K562 (cell line): ENCODE data around the gene QRICH1. TPM values are rescaled to one million over a fixed set of nuclear protein-coding genes. Genes with fewer than 3 reads are reported as not detected.

Experiments
- BHLHE40 ChIP-seq: IDR thresholded peaks from 2 replicates; pipeline ENCODE4 v1.6.1; 2011; ENCODE audit warnings: low read length, improper control_type of control experiment
- CBFA2T3 ChIP-seq: fragments of 450-650 bp; IDR thresholded peaks from 2 replicates; pipeline ENCODE4 v1.6.1; 2017
- CBX2 ChIP-seq: fragments of 200-600 bp; sonication (generic); IDR thresholded peaks from one replicate; pipeline ENCODE4 v1.6.1; 2012; ENCODE audit warnings: mild to moderate bottlenecking, low read length, inconsistent platforms; ENCODE audit not compliant: insufficient read depth, poor library complexity, severe bottlenecking
- CHD2 ChIP-seq: IDR thresholded peaks from 2 replicates; pipeline ENCODE4 v1.6.1; 2011; ENCODE audit warnings: low read depth, low read length
- EP400 ChIP-seq: fragments of 450-650 bp; IDR thresholded peaks from 2 replicates; pipeline ENCODE4 v1.6.1; 2017; ENCODE audit warnings: antibody characterized with exemption, mild to moderate bottlenecking, moderate library complexity
- MGA ChIP-seq: fragments of 450-650 bp; IDR thresholded peaks from 2 replicates; pipeline ENCODE4 v1.6.1; 2016; ENCODE audit warnings: mild to moderate bottlenecking, moderate library complexity
- SRSF9 ChIP-seq: fragments of 200-400 bp; formaldehyde crosslinking; IDR thresholded peaks from 2 replicates; pipeline ENCODE4 v1.6.1; 2017; ENCODE audit warnings: low read depth, low read length, borderline replicate concordance
- ZSCAN29 ChIP-seq: fragments of 450-650 bp; IDR thresholded peaks from 2 replicates; pipeline ENCODE4 v1.6.1; 2017
- polyA plus RNA-seq, 8 experiments: library from polyadenylated mRNA; depleted of rRNA in 4 of 8; stranded (reverse) in 5 of 8; unstranded in 3 of 8; fragments of >200 nt; fragmentation: Nextera tagmentation in 2 of 8; fragmentation: Illumina TruSeq in 1 of 8; extraction: Ambion mirVana in 2 of 8; extraction: Trizol in 1 of 8; gene quantifications; 2 replicates each; pipeline versions ENCODE4 v1.2.1 to v1.2.3, GENCODE V29; 2011 to 2014; ENCODE audit warnings: inconsistent platforms in 1 of 8, missing spikeins in 1 of 8
- total RNA-seq, 7 experiments: library from RNA; depleted of rRNA in 6 of 7; stranded (reverse); fragments of >200 nt in 6 of 7; fragmentation: Illumina TruSeq in 2 of 7; extraction: Trizol in 2 of 7; gene quantifications; 2 replicates each; pipeline versions ENCODE4 v1.2.1 to v1.2.3, GENCODE V29; 2011 to 2021; ENCODE audit warnings: low replicate concordance in 1 of 7

QRICH1 gene
- total and polyA plus RNA-seq, 9 of the 15 experiments (the other 6 are each of a cell fraction or from before 2014, with no cell fraction given), result 20.1 to 99.2 (median 56.7) TPM

DNA sequence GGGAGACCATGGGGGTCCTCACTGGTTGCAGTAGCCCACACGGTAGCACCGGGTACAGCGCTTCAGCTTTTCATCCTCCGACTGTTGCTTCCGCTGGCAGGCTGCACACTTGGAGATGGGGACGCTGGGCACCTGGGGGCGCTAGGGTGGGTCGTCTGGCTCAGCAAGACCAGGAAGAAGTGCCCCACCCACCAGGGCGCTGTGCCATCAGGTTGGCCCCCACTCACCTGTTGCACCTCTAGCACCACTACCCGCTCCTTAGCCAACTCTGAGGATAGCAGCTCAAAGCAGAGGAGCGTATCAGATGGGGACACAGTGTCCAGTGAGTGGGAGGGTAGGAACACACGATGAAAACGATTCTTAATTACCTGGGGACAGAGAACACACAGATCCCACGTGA is 18.4 kb upstream of the QRICH1 start (continued):
- TF ChIP-seq MGA, result no peak
- no peak for TF ChIP-seq SRSF9
- TF ChIP-seq ZSCAN29, result no peak
- TF ChIP-seq CBX2, result no peak
- no peak for TF ChIP-seq CHD2
- no peak for TF ChIP-seq CBFA2T3
- no peak for TF ChIP-seq BHLHE40
- no peak for TF ChIP-seq EP400
- TF ChIP-seq, all 486 proteins: peak for 0
